Frontal cortex (tissue), 4 donors: ENCODE data around the gene MAGEA9B. TPM values are rescaled to one million over a fixed set of nuclear protein-coding genes. Genes with fewer than 3 reads are reported as not detected.
"Not testable (repeated sequence)": the region's sequence is repeated elsewhere in the genome, so short reads cannot be mapped to it uniquely, and the experiment has no call there.

Experiments
- DNase-seq, 2 donors: peaks; one replicate each; pipeline ENCODE4 v3.0.0; 2012; ENCODE audit warnings: low spot score in 2 of 2
- FAIRE-seq: peaks from 2 replicates; lab custom pipeline; 2012; peaks lifted over from hg19 to GRCh38; lab: Jason Lieb, UNC
- total RNA-seq: library from RNA; depleted of rRNA; stranded (reverse); fragments of >200 nt; gene quantifications from one replicate; pipeline ENCODE4 v1.2.3, GENCODE V29; 2014
- donor health status: control.
- donor health status: control.
- donor health status: control.

Gene MAGEA9B, protein sequence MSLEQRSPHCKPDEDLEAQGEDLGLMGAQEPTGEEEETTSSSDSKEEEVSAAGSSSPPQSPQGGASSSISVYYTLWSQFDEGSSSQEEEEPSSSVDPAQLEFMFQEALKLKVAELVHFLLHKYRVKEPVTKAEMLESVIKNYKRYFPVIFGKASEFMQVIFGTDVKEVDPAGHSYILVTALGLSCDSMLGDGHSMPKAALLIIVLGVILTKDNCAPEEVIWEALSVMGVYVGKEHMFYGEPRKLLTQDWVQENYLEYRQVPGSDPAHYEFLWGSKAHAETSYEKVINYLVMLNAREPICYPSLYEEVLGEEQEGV
- not detected for total RNA-seq

DNA sequence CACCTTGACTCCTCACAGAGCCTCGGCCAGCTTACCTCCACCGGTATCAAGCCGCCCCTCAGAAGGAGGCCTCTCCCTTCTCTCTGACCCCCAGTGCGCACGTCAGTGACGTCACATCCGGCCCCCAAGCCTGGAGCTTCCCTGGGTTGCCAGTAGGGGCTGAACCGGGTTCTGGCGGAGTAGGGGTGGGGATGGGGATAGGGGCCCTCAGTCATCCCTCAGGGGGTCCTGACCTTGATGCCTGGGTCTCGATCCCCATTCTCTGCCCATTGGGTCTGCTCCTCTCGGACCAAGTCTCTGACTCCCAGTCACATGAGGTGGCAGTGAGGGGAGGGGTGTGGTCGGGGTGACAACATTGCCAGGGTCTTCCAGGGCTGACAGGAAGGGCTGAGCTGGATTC lies at the start of gene MAGEA9B:
TSS of gene MAGEA9B (minus strand) at position 101 of the 400 bp plus-strand sequence. CDS start 4,280 bp downstream, outside the sequence.
- FAIRE-seq: not testable (repeated sequence)

DNA sequence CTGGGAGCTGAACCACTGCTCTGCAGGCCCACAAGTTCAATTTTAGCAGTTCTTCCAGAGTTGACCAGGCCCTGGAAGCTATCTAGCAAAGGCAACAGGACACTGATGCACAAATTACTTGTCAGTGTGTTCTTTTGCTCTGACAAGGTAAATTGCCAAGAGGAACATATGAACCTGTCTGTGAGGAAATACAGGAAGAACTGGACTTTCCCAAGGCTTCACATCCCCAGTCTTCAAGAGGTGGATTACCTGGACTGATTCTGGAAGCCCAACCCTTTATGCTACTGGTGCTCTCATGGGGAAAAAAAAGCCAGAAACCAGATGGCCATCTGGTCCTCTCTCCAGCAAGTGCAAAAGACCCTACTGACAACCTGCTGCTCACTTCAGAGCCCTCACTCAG lies 46.3 kb upstream of the MAGEA9B start:
- FAIRE-seq (no peak), DNase-seq (no peak)

More for the DNA sequence above, at the start of gene MAGEA9B:
- not testable (repeated sequence) for DNase-seq

DNA sequence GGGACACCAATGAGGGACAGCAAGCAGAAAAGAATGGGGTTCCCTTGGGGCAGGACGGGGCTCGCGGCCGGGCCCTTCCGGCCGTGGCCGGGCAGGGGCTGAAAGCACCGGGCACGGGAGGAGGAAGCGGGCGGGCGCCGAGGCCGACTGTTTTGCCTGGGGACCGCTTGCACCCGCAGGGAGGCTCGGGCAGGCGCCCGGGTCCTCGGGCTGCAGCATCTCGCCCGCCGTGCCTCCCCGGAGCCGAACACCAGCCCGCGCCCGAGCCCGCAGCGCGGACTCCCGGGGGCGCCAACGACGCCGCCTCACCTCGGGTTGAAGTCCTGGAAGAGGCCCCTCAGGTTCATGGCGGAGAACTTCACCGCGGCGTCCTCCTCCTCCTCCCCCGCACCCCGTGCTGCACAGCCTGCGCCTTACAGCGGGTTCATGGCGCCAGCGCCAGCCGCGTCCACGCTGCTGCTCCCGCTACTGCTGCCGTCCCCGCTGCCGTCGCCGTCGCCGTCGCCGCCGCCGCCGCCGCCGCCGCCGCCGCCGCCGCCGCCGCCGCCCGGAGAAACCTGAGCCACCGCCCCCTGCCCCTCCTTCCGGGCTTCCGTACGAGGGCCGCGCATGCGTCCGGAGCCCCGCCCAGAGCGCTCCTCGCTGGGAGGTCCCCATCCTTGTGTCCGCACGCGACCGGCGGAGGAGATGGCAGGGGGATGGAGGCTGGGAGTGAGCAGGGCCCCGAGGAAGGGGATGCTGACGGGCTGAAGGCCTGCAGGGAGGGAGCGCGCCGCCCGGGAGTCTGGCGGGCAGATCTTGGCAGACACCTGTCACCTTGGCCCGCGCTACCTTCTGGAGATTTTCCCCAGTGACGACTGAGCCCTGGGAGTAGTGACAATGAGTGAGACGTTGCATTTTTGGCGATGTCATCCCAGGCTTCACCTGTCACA lies 44.2 kb upstream of the MAGEA9B start, which contains the start of gene TMEM185A:
TSS of gene TMEM185A (minus strand) at position 559 of the 932 bp plus-strand sequence. CDS start at position 347, 212 bp downstream.
- DNase-seq (peak; percentile 56), FAIRE-seq (no peak)

DNA sequence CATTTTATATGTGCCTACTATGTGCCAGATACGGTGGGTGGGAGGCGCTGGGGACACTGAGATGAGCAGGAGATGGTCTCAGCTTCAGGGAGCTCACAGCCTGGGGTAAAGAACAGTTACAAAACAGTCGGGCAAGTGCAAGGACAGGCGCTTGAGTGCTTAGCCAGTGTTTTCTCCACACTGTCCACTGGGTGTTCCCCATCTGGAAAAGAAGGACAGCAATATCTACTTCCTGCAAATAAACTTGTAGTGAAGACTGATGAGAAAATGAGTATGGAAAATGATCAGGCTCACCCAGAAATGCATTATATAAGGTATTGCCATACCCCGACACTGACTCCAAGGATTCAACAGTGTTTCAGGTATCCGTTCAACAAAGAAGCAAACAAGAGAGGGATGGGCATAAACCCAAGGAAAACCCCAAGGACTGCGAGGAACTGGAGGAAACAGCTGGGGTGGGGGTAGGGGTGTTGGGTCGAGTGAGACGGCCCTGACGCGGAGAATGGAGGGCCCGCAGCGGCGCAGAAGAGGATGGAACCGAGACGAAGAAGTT lies 43.5 kb upstream of the MAGEA9B start:
- FAIRE-seq (no peak), DNase-seq (peak in 1 of 2 donors; percentile 14)

DNA sequence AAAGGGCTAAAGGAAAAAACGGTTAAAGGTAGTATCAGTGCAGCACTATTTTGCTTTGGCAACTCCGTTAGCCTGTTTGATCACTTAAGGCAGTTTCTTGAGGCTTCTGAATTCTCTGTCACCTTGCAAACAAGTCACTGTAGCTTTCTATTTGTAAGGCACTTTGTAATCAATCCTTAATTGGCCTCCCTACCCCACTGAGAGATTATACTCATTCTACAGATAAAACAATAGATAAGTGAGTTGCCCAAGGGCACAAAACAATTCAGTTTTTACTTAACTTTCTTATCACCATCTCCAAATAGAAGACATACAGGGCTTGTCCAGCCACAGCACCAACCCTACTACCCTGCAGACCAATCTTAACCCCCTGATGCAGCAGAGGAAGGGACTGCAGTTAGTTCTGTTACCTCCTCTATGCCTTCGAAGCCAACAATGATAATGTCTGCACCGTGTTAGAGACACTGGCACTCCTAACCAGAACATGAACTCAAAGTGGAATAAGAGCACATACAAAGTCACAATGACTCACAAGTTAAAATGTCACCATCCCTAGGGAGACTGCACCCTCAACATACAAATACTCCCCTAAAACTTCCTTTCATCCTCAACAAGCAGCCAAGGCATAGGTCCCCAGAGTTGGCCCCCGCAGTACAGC lies 42.6 kb upstream of the MAGEA9B start:
- no peak for FAIRE-seq
- no peak for DNase-seq

DNA sequence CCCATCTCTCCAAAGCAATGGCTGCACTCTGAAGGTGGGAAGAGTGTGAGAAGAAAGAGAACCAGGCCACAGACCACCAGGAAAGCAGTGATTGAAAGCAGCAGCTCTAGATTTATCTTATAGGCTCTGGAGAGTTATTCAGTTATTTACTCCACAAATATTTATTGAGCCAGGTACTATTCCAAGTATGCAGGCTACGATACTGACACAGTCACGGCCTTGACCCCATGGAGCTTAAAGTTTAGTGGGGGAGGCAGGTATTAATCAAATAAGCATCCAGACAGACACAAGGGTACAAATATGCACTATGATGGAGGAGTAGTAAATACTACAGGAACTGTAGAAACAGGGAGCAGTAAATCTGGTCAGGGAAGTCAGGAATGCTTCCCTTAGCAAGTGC lies 41.5 kb upstream of the MAGEA9B start:
- DNase-seq (no peak), FAIRE-seq (no peak)

DNA sequence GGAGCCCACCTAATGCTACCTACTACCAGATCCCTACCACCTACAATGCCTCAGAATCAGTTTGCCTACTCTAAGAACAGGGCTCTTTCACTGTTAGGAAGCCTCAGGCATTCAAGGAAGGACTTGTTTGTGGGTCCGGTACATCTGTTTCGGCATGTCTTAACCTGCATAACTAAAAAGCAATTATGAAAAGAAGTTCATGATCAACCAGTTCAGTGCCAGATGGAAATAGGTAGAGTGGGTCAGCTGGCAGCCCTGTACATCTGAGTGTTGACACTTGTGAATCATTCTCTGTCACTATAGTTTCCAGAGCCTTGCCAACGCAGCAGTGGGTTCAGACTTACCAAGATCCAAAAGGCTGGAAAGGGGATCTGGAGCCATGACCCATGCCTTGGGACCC lies 41.0 kb upstream of the MAGEA9B start:
- DNase-seq (no peak), FAIRE-seq (no peak)

DNA sequence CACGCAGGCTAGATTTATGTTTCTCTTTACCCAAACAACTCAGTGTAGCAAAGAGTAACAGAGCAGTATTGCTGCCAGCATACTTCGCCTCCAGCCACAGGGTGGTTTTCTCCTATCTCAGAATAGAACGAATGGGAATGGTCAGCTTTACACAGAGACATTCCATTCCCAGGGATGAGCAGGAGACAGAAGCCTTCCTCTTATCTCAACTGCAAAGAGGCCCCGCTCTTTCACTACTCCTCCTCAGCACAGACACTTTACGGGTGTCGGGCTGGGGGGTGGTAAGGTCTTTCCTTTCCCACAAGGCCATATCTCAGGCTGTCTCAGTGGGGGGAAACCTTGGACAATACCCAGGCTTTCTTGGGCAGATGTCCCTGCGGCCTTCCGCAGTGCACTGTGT lies 39.6 kb upstream of the MAGEA9B start:
- FAIRE-seq, DNase-seq: not testable (repeated sequence)

DNA sequence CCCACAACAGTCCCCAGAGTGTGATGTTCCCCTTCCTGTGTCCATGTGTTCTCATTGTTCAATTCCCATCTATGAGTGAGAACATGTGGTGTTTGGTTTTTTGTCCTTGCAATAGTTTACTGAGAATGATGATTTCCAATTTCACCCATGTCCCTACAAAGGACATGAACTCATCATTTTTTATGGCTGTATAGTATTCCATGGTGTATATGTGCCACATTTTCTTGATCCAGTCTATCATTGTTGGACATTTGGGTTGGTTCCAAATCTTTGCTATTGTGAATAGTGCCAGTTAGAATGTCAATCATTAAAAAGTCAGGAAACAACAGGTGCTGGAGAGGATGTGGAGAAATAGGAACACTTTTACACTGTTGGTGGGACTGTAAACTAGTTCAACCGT lies 32.4 kb upstream of the MAGEA9B start:
- not testable (repeated sequence) for DNase-seq, FAIRE-seq

DNA sequence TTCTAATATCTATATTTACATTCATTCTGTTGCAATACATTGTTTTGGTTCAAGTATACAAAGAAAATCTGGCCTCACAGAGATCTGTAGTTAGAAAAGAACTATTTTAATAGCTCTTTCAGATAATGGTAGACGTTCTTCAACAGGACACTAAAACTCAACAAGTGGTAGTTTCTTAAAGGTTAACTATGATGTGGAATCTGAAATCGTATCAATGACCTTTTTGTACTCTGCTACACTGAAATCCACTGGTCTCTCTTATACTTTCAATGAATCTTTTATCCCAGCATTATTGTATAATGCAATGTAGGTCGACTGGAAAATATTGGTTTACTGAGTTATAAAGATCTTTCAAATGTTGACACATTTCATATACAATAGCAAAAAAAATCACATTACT lies 31.6 kb upstream of the MAGEA9B start:
- DNase-seq (no peak), FAIRE-seq (no peak)

DNA sequence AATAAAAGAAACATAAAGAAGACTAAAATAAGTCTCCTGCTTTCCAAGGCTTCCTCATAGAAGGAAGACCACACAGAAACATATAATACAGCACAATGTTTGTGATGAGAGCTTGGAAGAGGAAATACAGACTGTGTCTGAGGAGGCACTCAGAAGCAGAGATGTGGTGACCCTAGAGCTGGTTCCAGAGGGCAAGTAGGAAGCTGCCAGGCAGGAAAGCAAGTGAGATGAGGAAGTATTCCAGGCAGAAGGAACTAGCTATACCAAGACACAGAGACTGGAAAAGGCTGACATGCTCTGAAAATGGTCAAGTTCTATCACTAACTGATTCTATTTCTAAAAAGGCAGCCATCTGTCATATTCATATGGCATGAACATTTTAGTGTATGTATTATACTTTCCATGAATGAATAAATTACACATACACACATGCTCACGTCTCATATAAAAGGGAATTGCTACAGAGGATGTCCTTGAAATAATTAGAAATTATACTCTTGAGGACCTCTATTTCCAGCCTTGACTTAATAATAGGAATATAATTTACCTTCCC lies 24.4 kb upstream of the MAGEA9B start:
- FAIRE-seq (no peak), DNase-seq (no peak)

DNA sequence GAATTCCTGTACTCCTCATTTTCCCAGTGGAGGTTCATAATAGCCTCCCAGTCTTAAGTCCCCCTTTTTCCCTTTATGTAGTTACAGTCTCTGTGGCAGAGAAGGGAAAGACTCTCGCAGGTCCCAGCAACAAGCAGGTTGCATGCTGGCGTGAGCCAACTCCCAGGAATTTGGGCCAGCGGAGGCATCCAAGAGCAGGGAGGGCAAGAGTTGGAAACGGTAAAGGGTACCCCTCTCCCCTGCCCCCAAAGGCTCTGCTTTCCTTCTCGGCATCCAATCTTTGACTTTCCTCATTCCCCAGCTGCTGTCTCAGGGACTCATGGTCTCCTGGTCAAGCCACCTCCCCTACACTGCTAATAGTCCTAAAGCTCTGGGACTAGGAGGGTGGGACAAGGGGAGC lies 23.3 kb upstream of the MAGEA9B start:
- DNase-seq (no peak), FAIRE-seq (no peak)

DNA sequence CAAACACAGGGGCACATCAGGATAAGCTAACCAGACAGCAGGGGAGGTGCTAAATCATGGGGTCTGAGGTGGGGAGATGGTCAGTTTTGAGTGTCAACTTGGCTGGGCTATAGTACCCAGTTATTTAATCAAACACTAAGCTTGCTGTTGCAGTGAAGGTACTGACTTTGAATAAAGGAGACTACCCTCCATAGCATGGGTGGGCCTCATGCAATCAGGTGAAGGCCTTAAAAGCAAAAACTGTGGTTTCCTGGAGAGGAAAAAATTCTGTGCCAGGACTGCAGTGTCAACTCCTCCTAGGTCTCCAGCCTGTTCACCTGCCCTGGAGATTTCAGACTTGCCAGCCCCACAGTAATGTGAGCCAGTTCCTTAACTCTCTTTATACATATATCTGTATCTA lies 20.4 kb upstream of the MAGEA9B start:
- FAIRE-seq (no peak), DNase-seq (no peak)

DNA sequence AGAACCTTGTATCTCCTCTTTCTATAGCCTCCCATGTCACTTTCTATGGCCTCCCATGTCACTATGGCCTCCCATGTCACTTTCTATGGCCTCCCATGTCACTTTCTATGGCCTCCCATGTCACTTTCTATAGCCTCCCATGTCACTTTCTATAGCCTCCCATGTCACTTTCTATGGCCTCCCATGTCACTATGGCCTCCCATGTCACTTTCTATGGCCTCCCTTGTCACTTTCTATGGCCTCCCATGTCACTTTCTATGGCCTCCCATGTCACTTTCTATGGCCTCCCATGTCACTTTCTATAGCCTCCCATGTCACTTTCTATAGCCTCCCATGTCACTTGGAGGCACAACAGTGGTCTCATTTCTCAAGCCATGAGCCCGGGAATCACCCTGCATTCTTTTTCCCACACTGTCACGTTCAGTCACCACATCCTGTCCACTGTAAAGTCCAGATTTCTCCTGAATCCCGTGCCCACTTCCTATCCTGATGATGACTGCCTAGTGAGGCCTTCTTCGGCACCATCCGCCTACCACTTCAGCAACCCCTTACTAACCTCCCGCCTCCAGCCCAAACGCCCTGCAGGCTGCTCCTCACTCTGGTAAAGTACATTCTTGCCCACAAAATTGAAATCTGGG lies 18.1 kb upstream of the MAGEA9B start:
- FAIRE-seq, DNase-seq: not testable (repeated sequence)

DNA sequence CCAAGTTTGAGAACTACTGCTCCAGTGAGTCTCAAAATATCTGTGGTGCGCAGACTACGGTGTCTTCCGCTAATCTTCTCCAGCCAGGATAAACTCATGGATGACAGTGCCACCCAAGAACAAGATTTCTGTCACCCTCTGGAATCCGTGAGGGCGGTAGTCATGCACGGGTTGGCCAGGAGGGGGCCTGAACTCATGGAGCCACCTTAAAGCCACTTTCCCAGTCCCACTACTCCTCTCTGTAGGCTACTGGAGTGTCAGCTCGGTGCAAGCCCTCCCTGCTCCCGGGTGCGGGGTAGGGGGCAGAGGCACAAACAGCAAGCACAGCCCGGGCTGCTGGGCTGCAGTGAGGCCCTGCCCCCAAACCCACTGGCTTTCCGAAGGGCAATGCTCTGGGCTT lies 11.3 kb upstream of the MAGEA9B start:
- FAIRE-seq, DNase-seq: not testable (repeated sequence)

DNA sequence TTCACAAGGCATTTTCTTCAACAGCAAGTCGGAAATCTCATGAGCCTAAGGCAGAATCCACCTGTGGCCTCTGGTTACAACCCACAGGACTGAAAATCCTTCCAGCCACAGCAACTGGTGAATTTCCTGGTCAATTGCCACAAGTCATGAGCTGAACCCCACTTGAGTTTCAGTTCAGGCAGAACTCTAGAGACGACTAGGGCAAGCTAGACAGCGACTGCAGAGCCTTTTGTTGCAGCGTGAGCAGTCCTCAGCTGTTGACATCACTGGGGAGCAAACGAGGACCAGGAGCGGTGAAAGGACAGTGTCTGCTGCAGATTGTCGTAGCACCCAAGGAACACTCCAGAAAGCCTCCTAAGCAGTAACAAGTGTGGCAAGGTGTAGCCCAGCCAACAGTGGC lies 8.7 kb upstream of the MAGEA9B start:
- not testable (repeated sequence) for FAIRE-seq

DNA sequence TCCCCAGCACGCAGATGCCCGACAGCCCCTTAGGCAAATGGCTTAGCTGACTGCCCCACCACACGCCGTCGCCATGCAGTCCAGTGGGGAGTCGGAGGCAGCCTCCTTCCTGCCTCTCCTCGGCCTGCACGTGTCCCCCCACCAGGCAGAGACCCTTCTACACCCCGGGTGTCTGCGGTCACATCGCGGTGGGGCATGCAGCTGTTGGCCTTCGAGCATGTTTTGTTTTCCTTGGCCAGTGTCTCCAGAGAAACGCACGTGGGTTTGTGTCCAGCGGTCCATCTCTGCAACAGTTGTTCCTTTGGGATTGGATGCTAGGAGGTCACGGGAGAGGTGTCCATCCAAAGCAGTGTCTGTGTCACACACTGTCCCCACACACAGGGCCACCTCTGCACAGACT lies 8.0 kb upstream of the MAGEA9B start, which contains the start of gene HSFX2:
TSS of gene HSFX2 (minus strand) at position 101 of the 400 bp plus-strand sequence. CDS start 614 bp downstream, outside the sequence.
- not testable (repeated sequence) for FAIRE-seq, DNase-seq

More for the DNA sequence above, 8.7 kb upstream of the MAGEA9B start:
- not testable (repeated sequence) for DNase-seq

DNA sequence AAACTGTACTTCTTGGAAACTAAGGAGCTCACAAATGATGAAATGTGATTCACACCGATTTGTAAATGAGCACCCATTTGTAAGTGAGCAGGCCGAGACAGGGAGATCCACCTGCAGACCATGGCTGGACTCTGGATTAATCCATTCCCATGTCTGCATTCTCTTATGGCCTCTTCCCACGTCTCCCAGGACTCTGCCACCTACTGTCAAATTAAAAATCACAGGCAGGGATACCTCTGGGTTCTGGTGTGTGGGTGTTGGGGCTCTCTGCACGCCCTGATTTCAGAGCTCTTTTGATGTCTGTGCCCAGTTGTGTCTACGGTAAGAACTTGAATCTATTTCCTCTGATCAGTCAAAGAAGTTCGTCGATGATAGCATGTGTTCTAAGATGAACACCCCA lies 3.7 kb upstream of the MAGEA9B start:
- not testable (repeated sequence) for DNase-seq, FAIRE-seq

DNA sequence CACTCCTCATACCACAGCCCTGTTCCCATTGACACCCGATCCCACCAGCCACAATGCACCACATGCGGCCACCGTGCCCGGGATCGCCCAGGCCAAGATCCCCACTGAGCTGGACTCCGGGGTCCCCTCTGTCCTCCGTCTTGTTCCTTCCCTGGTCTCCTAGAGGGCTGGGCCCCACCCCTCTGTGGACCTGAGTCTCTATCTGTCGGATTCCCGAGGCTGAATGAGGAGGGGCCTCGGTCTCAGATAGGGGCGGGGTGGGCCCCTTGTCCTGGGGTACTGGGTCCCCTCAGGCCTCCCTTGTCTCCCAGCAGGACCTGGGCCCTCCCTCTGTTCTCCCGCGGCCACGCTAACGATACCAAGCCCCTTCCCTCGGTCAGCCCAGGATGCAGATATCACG lies 1.6 kb downstream of the MAGEA9B start:
- FAIRE-seq, DNase-seq: not testable (repeated sequence)
